Osteocyte (in vitro differentiated cells): Measurements from ENCODE around the gene MYO1B. TPM values are rescaled to one million over a fixed set of nuclear protein-coding genes. Genes with fewer than 3 reads are reported as not detected.

ENCODE experiments used
- DNase-seq: peaks from one replicate; pipeline ENCODE4 v3.0.0; 2021; ENCODE audit warnings: mixed read lengths; ENCODE audit not compliant: unreplicated experiment; ENCODE audit errors: extremely low spot score
- H3K27ac Mint-ChIP-seq: one replicate; pipeline ENCODE4 v1.8.0; 2021; ENCODE audit warnings: mild to moderate bottlenecking, mixed read lengths; ENCODE audit not compliant: unreplicated experiment
- H3K27me3 Mint-ChIP-seq: one replicate; pipeline ENCODE4 v1.8.0; 2021; ENCODE audit warnings: mixed read lengths; ENCODE audit not compliant: unreplicated experiment
- H3K36me3 Mint-ChIP-seq: one replicate; pipeline ENCODE4 v1.8.0; 2021; ENCODE audit warnings: mixed read lengths; ENCODE audit not compliant: unreplicated experiment
- H3K4me1 Mint-ChIP-seq: one replicate; pipeline ENCODE4 v1.8.0; 2021; ENCODE audit warnings: mixed read lengths; ENCODE audit not compliant: unreplicated experiment
- H3K4me3 Mint-ChIP-seq: one replicate; pipeline ENCODE4 v1.8.0; 2021; ENCODE audit warnings: mild to moderate bottlenecking, moderate library complexity, mixed read lengths; ENCODE audit not compliant: unreplicated experiment
- H3K9me3 Mint-ChIP-seq: one replicate; pipeline ENCODE4 v1.8.0; 2021; ENCODE audit warnings: mixed read lengths; ENCODE audit not compliant: unreplicated experiment
- CTCF ChIP-seq: fragments of 200-600 bp; sonication (generic); IDR thresholded peaks from 2 replicates; pipeline ENCODE4 v1.5.0; 2021; ENCODE audit warnings: antibody characterized with exemption, mild to moderate bottlenecking, moderate library complexity
- total RNA-seq: library from RNA; stranded (reverse); gene quantifications from 2 replicates; pipeline ENCODE4 v1.2.1, GENCODE V29; 2021

Gene MYO1B
- total RNA-seq, 1 donor from 2014 or later: 91.1 TPM

GRCh38 chr2:191241418-191241817 is 3.8 kb upstream of the MYO1B start:
- no peak overlapping the region for H3K4me3 Mint-ChIP-seq
- H3K27me3 Mint-ChIP-seq: no peaks in the 10 kb centered on the region
- peaks cover 10% of the 10 kb centered on the region for H3K4me1 Mint-ChIP-seq
- peaks cover 2% of the 10 kb centered on the region for H3K36me3 Mint-ChIP-seq
- no peak for DNase-seq
- H3K27ac Mint-ChIP-seq: no peak overlapping the region
- no peaks in the 10 kb centered on the region for H3K9me3 Mint-ChIP-seq
- TF ChIP-seq CTCF: no peak

GRCh38 chr2:191243154-191243553 is 2.0 kb upstream of the MYO1B start:
- no peaks in the 10 kb centered on the region for H3K27me3 Mint-ChIP-seq
- no peak for DNase-seq
- TF ChIP-seq CTCF: no peak
- H3K36me3 Mint-ChIP-seq: peaks cover 2% of the 10 kb centered on the region
- no peaks in the 10 kb centered on the region for H3K9me3 Mint-ChIP-seq
- H3K4me1 Mint-ChIP-seq: peaks cover 27% of the 10 kb centered on the region
- H3K27ac Mint-ChIP-seq: no peak overlapping the region
- no peak overlapping the region for H3K4me3 Mint-ChIP-seq

GRCh38 chr2:191244350-191244749 is 854 bp upstream of the MYO1B start:
- no peak for TF ChIP-seq CTCF
- Mint-ChIP-seq H3K27ac (peak overlapping the region; percentile 58), H3K27me3 (no peaks in the 10 kb centered on the region), H3K4me3 (peak overlapping the region; percentile 71), H3K4me1 (peaks cover 39% of the 10 kb centered on the region), H3K36me3 (peaks cover 2% of the 10 kb centered on the region), H3K9me3 (no peaks in the 10 kb centered on the region)
- no peak for DNase-seq

GRCh38 chr2:191245869-191246531 is 796 bp downstream of the MYO1B start:
- no peaks in the 10 kb centered on the region for H3K9me3 Mint-ChIP-seq
- peak overlapping the region; percentile 88 for H3K4me3 Mint-ChIP-seq
- no peak for TF ChIP-seq CTCF
- peaks cover 2% of the 10 kb centered on the region for H3K36me3 Mint-ChIP-seq
- H3K27ac Mint-ChIP-seq: peak overlapping the region; percentile 95
- H3K27me3 Mint-ChIP-seq: no peaks in the 10 kb centered on the region
- H3K4me1 Mint-ChIP-seq: peaks cover 55% of the 10 kb centered on the region
- DNase-seq: peak; percentile 87

- Mint-ChIP-seq H3K27me3 (no peaks in the 10 kb centered on the region), H3K27ac (peak overlapping the region; percentile 95), H3K9me3 (no peaks in the 10 kb centered on the region), H3K4me3 (peak overlapping the region; percentile 88), H3K36me3 (peaks cover 2% of the 10 kb centered on the region), H3K4me1 (peaks cover 64% of the 10 kb centered on the region)
- DNase-seq: no peak
- no peak for TF ChIP-seq CTCF
These were observed 1.7 kb downstream of the MYO1B start for GRCh38 chr2:191246820-191247380.
